MCF 10A (cell line): Measurements from ENCODE around the gene SNX14. TPM values are rescaled to one million over a fixed set of nuclear protein-coding genes. Genes with fewer than 3 reads are reported as not detected.

ENCODE experiments used
- BruUV-seq: library from RNA; stranded (reverse); fragments of 400-500 nt; replicated peaks from 2 replicates; lab custom pipeline; 2021; lab: Mats Ljungman, UMichigan
- CTCF ChIA-PET: fragments of 300-600 bp; sonication (Branson Sonifier 250); formaldehyde crosslinking; extraction: SDS; loops from one replicate; lab custom pipeline; 2021; ENCODE audit warnings: antibody characterized with exemption, inconsistent platforms; lab: Yijun Ruan, JAX
- POLR2A ChIA-PET: fragments of 300-600, 350-650 bp; sonication (Branson Sonifier 250); formaldehyde crosslinking; extraction: SDS; loops from one replicate; lab custom pipeline; 2020; ENCODE audit warnings: antibody characterized with exemption, inconsistent platforms; lab: Yijun Ruan, JAX
- DNase-seq: peaks from one replicate; pipeline ENCODE4 v3.0.0-alpha.2; 2018; ENCODE audit not compliant: unreplicated experiment
- H3K27ac Mint-ChIP-seq: one replicate; pipeline ENCODE4 v1.8.0; 2022; ENCODE audit warnings: mild to moderate bottlenecking, low read depth, mixed read lengths; ENCODE audit not compliant: unreplicated experiment
- H3K27me3 Mint-ChIP-seq: one replicate; pipeline ENCODE4 v1.8.0; 2022; ENCODE audit warnings: mixed read lengths; ENCODE audit not compliant: insufficient read depth, unreplicated experiment
- H3K36me3 Mint-ChIP-seq: one replicate; pipeline ENCODE4 v1.8.0; 2022; ENCODE audit warnings: mild to moderate bottlenecking, moderate library complexity, mixed read lengths; ENCODE audit not compliant: insufficient read depth, unreplicated experiment
- H3K4me1 Mint-ChIP-seq: one replicate; pipeline ENCODE4 v1.8.0; 2022; ENCODE audit warnings: mixed read lengths; ENCODE audit not compliant: insufficient read depth, unreplicated experiment
- H3K4me3 Mint-ChIP-seq: one replicate; pipeline ENCODE4 v1.8.0; 2022; ENCODE audit warnings: mild to moderate bottlenecking, moderate library complexity, mixed read lengths; ENCODE audit not compliant: unreplicated experiment
- H3K9me3 Mint-ChIP-seq: one replicate; pipeline ENCODE4 v1.8.0; 2022; ENCODE audit warnings: mixed read lengths; ENCODE audit not compliant: unreplicated experiment
- intact Hi-C: fragments of 100-400 bp; cut with micrococcal nuclease; formaldehyde crosslinking; loops from 2 replicates; pipeline ENCODE4 v1.14.1; 2022
- total RNA-seq: library from RNA; stranded (reverse); gene quantifications from 2 replicates; pipeline ENCODE4 v1.2.3, GENCODE V29; 2022
- TF ChIP-seq, protein P1 (sequence below): fragments of 200-600 bp; IDR thresholded peaks from one replicate; pipeline ENCODE4 v1.8.0; 2022; ENCODE audit warnings: antibody characterized with exemption, mild to moderate bottlenecking; ENCODE audit not compliant: unreplicated experiment

The SNX14 gene
- total RNA-seq, 1 experiment from 2014 or later = 71.6 TPM

DNA sequence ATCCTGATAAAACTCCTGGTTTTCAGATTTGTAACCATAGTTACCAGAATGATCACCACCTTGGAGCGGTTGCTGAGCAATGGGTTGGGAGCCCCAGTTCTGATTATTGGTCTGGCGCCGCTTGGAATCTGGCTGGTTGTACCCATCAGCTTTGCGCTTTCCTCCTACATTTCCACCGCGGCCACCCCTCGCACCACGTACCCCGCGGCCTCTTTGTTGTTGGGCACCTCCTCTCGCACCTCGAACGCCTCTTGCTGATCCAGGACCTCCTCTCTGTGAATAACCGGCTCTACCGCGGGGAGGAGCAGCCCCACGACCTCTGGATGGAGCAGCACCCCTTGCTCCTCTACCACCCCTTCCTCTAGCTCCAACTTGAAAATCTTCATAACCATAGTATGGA, 21.1 kb upstream of the SNX14 start:
- no peak overlapping the region for H3K4me3 Mint-ChIP-seq
- intact Hi-C loops = no loop called here
- H3K9me3 Mint-ChIP-seq = no peaks in the 10 kb centered on the region

DNA sequence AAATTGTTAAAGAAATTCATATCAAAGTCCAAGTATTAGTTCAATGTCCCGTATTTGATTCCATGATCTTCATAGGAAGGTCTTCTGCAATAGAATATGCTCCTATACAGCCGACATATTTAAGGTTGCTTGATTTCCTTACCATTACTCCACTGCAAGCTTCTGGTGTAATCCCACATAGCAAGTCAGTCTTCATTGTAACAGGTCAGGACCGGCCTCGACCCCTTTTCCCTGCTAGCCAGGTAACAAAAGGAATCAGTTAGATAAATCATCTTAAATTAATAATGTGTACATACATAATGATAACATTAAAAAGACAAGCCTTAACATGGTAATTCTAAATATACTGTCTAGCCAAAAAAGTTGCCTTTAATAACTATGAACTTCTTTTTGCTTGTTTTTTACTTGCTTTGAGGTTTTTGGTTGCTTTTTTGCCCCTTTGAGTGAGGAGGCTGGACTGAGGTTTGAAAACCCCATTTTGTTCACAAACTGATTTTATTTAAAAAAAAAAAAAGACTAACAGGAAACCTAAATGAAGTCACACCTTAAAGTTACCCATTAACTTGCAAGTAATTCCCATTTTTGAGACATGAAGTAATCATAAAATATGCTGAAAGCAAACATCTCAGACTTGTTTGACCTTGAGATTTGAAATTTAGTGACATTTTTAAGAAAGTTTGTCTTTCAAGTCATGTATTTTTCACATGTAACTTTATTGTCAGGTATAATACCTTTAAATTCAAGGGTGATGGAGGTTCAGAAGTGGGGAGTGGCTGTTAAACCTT, 19.2 kb upstream of the SNX14 start:
- BruUV-seq = no TSS peak
- TF ChIP-seq, protein P1, sequence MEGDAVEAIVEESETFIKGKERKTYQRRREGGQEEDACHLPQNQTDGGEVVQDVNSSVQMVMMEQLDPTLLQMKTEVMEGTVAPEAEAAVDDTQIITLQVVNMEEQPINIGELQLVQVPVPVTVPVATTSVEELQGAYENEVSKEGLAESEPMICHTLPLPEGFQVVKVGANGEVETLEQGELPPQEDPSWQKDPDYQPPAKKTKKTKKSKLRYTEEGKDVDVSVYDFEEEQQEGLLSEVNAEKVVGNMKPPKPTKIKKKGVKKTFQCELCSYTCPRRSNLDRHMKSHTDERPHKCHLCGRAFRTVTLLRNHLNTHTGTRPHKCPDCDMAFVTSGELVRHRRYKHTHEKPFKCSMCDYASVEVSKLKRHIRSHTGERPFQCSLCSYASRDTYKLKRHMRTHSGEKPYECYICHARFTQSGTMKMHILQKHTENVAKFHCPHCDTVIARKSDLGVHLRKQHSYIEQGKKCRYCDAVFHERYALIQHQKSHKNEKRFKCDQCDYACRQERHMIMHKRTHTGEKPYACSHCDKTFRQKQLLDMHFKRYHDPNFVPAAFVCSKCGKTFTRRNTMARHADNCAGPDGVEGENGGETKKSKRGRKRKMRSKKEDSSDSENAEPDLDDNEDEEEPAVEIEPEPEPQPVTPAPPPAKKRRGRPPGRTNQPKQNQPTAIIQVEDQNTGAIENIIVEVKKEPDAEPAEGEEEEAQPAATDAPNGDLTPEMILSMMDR = no peak
- ChIA-PET POLR2A (interaction anchor here (1.6 kb wide), 1 partner anchor 17 kb away, joined by 5 read pairs; no protein-coding TSS in a partner anchor), CTCF (no interaction called here)
- Mint-ChIP-seq H3K9me3 (no peaks in the 10 kb centered on the region), H3K4me3 (no peak overlapping the region), H3K27me3 (no peaks in the 10 kb centered on the region), H3K4me1 (no peaks in the 10 kb centered on the region), H3K27ac (no peak overlapping the region), H3K36me3 (peaks cover 100% of the 10 kb centered on the region)
- DNase-seq = no peak
- intact Hi-C loops = no loop called here

More for the DNA sequence above, 21.1 kb upstream of the SNX14 start:
- DNase-seq = no peak
- TF ChIP-seq, protein P1 = no peak
- Mint-ChIP-seq H3K4me1 (no peaks in the 10 kb centered on the region), H3K36me3 (peaks cover 100% of the 10 kb centered on the region), H3K27me3 (no peaks in the 10 kb centered on the region), H3K27ac (no peak overlapping the region)
- no TSS peak for BruUV-seq
- ChIA-PET POLR2A (no interaction called here), CTCF (no interaction called here)

DNA sequence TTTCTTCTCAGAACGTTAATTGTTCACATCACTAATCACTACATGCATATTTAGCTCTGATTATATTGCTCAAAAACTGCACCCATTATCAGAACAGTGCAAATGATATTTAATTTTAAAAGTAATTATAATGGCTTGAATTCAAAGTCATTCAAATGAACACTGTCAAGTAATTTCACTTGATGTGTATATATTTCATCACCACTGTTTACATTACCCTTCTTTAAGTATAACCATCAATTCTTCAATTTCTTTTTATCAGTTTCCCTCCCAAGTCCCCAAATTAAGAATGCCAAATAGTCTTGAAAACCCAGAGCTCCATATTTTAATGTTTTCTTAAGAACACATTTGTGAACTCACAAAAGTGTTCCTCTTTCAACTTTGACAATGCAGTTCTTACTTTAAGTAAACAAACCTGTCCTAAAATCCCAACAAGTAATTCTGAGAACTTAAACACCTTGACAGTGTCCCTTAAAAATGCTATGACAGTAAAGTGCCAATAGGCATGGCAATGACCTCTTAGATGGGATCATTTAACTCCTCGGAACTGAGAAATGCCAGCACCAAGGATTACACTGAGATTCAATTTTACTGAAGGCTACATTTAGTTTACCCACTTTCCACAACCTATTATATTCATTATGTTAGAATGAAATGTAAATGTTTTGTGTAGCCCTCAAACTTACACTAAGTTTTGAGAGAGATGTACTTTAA, 16.7 kb upstream of the SNX14 start:
- BruUV-seq = no TSS peak
- DNase-seq = no peak
- TF ChIP-seq, protein P1 = no peak
- Mint-ChIP-seq H3K4me1 (no peaks in the 10 kb centered on the region), H3K4me3 (no peak overlapping the region), H3K27me3 (no peaks in the 10 kb centered on the region), H3K36me3 (peaks cover 90% of the 10 kb centered on the region), H3K27ac (peak overlapping the region; percentile 53), H3K9me3 (no peaks in the 10 kb centered on the region)
- ChIA-PET CTCF (no interaction called here), POLR2A (interaction anchor here (0.7 to 2.6 kb wide), 11 partner anchors 10 to 68 kb away, joined by 3 to 12 read pairs (median 3); partner anchors contain the start of genes SNX14 and SYNCRIP)
- intact Hi-C loops = no loop called here

DNA sequence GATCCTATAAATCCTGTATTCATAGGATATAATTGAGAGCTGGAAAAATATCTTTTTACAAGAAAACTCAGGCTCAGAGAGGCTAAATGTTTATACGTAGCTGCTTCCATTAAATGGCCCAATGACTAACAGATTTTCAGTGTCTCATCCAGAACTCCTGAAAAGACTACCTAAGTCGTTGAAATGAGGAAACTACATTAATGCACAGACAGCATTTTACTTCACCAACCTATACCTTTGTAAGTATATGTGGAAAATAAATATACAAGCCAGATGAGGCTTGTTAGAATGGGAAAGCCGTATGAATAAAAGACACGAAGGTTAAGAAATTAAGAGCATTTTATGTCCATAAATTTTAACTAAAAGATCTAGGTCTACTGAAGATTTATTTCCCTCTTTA, 8.4 kb upstream of the SNX14 start:
- intact Hi-C loops = no loop called here
- TF ChIP-seq, protein P1 = no peak
- DNase-seq = no peak
- Mint-ChIP-seq H3K9me3 (no peaks in the 10 kb centered on the region), H3K27me3 (no peaks in the 10 kb centered on the region), H3K36me3 (peaks cover 49% of the 10 kb centered on the region), H3K27ac (no peak overlapping the region), H3K4me3 (no peak overlapping the region), H3K4me1 (no peaks in the 10 kb centered on the region)
- ChIA-PET POLR2A (interaction anchor here (0.6 to 1.4 kb wide), 3 partner anchors 9 to 107 kb away, joined by 3 to 5 read pairs (median 3); no protein-coding TSS in a partner anchor), CTCF (interaction anchor here (0.6 kb wide), 1 partner anchor 1371 kb away, joined by 3 read pairs; no protein-coding TSS in a partner anchor)
- BruUV-seq = no TSS peak
